Measurements from ENCODE around the gene PKN1.
A peak's percentile ranks its signal among the peaks of the same experiment; 100 is the strongest.

Gene PKN1

DNA sequence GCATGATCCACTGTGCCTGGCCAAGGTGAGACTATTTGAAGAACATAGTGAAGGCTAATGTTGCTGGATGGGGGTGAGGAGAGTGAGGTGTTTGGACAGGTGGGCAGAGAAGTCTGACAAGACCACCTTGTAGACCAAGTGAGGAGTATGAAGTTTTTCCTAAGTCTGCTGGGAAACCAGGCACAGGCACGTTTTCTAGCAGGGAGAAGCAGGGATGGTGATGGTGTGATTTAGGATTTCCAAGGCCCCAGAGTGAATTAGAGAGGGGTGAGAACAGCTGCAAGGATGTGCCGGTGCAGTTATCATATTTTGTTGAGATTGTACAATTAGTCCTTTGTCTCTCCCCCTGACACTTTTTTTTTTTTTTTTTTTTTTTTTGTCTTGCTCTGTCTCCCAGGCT, 5.6 kb upstream of the PKN1 start:
- DNase-seq (ENCODE audit: insufficient read length, low spot score), result no peak
- FAIRE-seq, result no peak
- TF ChIP-seq POLR2A (IDR thresholded peaks at IDR 0.05; ENCODE audit: low read depth, low read length) (no peak), POLR2AphosphoS5 (IDR thresholded peaks at IDR 0.05; ENCODE audit: low read depth, low read length) (no peak), SPI1 (IDR thresholded peaks at IDR 0.05; ENCODE audit: low read depth, low read length) (no peak), TAF1 (IDR thresholded peaks at IDR 0.05; ENCODE audit: low read depth, low read length) (no peak), POU2F2 (IDR thresholded peaks at IDR 0.05; ENCODE audit: low read depth, low read length) (no peak), PAX5 (IDR thresholded peaks at IDR 0.05; ENCODE audit: insufficient read depth, low read length, severe bottlenecking) (no peak)

DNA sequence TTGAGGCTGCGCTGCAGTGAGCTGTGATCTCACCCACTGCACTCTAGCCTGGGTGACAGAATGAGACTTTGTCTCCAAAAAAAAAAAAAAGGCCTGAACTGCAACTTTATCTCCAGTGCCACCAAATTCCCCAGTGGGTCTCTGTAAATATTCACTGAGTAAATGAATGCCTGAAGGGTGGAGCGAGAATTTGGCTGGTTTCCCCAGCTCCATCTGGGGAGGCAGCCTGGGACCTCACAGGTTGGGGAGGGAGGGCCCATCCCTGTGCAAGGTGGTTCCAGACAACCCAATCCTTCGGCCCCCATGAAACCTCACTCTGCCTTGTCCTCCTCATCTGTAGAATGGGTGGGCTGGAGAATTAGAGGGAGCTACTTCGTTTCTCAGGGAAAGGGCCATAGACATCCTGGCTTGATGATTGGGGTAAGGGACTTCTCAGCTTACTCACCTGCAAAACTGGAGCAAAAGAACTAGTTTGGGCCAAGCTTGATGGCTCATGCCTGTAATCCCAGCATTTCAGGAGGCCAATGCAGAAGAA, 4.2 kb upstream of the PKN1 start:
- FAIRE-seq (no peak), DNase-seq (ENCODE audit: insufficient read length, low spot score) (no peak)
- TF ChIP-seq POLR2A (IDR thresholded peaks at IDR 0.05; ENCODE audit: low read depth, low read length) (no peak), PAX5 (IDR thresholded peaks at IDR 0.05; ENCODE audit: insufficient read depth, low read length, severe bottlenecking) (no peak), POU2F2 (IDR thresholded peaks at IDR 0.05; ENCODE audit: low read depth, low read length) (no peak), TAF1 (IDR thresholded peaks at IDR 0.05; ENCODE audit: low read depth, low read length) (no peak), POLR2AphosphoS5 (IDR thresholded peaks at IDR 0.05; ENCODE audit: low read depth, low read length) (no peak), SPI1 (IDR thresholded peaks at IDR 0.05; ENCODE audit: low read depth, low read length) (no peak)

DNA sequence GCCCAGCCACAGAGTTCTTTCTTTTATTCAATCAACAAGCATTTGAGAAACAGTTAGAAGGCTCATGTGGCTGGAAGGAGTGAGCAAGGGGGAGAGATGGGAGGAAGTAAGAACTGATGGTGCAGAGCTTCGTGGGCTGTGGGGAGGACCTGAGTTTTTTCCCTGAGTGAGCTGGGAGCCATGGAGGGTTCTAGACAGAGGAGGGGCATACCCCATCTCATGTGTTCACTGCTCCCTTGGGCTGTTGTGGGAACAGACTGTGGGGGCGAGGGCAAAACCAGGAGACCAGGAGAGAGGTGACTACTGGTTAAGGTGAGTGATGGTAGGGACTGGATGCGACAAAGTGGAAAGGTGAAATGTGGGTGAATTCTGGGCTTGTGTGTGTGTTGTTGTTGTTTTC, 2.4 kb upstream of the PKN1 start:
- TF ChIP-seq POU2F2 (IDR thresholded peaks at IDR 0.05; ENCODE audit: low read depth, low read length) (no peak), POLR2A (IDR thresholded peaks at IDR 0.05; ENCODE audit: low read depth, low read length) (no peak), SPI1 (IDR thresholded peaks at IDR 0.05; ENCODE audit: low read depth, low read length) (no peak), POLR2AphosphoS5 (IDR thresholded peaks at IDR 0.05; ENCODE audit: low read depth, low read length) (no peak), TAF1 (IDR thresholded peaks at IDR 0.05; ENCODE audit: low read depth, low read length) (no peak)
- DNase-seq (ENCODE audit: insufficient read length, low spot score) (peak; percentile 1), FAIRE-seq (no peak)

DNA sequence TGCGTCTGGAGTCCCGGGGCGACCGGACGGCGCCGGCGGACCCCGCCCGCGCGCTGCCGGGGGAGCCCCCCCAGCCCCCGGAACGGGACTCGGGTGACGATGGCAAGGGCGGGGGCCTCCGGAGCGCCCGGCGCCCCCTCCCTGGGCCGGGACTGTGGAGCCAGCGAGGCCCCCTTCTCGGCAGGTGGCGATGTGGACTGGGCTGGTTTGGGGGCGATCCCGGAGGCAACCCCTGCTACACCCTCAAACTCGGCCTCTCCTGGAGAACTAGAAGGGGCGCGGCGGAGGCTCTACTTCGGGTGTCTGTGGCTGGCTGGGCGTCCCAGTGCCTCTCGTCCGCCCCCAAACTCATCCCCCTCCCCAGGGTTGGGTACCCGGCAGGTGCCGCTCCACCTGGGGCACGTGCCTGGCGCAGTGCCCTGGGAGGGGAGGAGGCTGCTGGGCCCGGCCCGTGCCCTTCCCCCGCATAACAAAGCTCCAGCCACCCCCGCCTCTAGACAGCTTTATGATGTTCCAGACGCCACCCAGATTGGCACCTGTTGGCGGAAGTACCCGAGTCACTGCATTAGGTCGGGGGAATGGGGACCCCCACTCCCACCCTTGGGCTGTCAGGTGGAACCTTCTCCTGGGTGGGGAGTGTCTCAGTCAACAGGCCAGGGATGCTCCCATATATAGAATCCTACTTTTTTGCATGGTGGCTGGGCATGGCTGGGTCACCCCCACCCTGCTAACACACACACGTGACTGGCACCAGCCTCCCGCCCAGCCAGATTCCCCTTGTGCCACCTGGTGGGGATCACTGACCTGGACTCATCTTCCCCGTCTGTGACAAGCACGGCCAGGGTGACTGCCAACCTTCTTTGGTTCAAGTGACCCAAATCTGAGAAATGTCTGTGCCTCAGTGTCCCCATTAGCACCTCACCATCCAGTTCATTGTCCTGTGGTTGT, 722 bp downstream of the PKN1 start:
- FAIRE-seq (no peak), DNase-seq (ENCODE audit: insufficient read length, low spot score) (no peak)
- TF ChIP-seq POLR2AphosphoS5 (IDR thresholded peaks at IDR 0.05; ENCODE audit: low read depth, low read length) (no peak), SPI1 (IDR thresholded peaks at IDR 0.05; ENCODE audit: low read depth, low read length) (no peak), TAF1 (IDR thresholded peaks at IDR 0.05; ENCODE audit: low read depth, low read length) (no peak), POLR2A (IDR thresholded peaks at IDR 0.05; ENCODE audit: low read depth, low read length) (no peak), PAX5 (IDR thresholded peaks at IDR 0.05; ENCODE audit: insufficient read depth, low read length, severe bottlenecking) (no peak), POU2F2 (IDR thresholded peaks at IDR 0.05; ENCODE audit: low read depth, low read length) (no peak)

DNA sequence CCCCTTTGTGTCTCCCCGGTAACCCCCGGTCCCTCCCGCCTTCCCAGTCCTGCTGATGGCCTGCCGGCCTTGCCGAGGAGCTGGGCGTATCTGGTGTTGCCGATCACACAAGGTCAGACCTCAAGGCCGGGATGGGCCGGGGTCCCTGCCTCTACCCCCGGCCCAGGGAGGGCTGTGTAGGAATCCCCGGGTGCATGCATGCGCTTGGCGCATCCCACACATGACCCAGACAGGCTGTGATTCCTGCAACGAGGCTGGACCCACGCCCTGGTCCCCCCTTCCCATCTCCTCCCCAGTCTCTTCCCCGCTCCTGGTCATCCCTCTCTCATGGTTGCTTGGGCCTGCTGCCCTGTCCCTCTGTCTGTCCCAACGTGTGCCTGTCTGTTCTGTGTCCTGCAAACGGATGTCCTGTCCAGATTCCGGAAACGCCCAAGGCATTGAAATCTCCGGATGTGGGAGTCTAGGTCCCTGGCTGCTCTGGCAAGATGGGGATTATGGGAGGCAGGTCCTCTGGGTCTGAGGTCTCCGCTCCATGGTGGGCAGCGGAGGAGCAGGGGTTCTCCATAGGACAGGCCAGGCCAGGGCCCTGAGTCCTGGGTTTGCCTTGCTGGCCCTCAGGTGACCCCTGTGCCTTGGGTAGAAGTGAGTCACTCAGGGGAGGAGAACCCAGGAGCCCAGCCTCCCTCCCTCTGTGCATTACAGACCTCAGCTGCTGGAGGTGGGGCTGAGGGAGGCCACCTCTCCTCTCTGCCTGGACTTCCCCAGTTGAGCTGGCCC, 1.6 kb downstream of the PKN1 start:
- DNase-seq (ENCODE audit: insufficient read length, low spot score) (no peak), FAIRE-seq (no peak)

DNA sequence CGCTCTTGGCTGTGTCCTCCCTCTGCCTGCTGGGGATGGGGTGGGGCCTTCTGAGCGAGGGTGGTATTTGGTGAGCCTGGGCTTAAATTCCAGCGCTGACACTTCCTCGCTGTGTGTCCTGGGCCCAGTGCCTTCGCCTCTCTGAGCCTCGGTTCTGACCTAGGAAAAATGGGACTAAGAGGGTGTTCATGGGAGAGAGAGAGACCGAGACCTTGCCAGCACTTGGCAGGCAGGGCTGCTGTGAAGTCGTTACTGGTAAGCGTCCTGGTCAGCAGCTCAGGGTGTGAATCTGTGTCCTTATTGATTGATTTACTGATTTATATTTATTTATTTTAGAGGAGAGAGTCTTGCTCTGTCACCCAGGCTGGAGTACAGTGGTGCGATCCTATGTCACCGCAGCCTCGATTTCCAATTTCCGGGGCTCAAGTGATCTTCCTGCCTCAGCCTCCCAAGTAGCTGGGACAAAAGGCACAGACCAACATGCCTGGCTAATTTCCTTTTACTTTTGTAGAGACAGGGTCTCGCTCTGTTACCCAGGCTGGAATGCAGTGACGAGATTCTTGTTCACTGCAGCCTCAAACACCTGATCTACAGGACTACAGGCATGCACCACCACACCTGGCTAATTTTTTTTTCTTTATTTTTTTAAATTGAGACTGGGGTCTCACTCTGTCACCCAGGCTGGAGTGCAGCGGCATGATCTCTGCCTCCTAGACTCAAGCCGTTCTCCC, 2.4 kb downstream of the PKN1 start:
- DNase-seq (ENCODE audit: insufficient read length, low spot score), result no peak
- no peak for FAIRE-seq
- TF ChIP-seq PAX5 (IDR thresholded peaks at IDR 0.05; ENCODE audit: insufficient read depth, low read length, severe bottlenecking) (no peak), TAF1 (IDR thresholded peaks at IDR 0.05; ENCODE audit: low read depth, low read length) (no peak), SPI1 (IDR thresholded peaks at IDR 0.05; ENCODE audit: low read depth, low read length) (no peak), POLR2AphosphoS5 (IDR thresholded peaks at IDR 0.05; ENCODE audit: low read depth, low read length) (no peak), POLR2A (IDR thresholded peaks at IDR 0.05; ENCODE audit: low read depth, low read length) (no peak)

More for the DNA sequence above, 1.6 kb downstream of the PKN1 start:
- TF ChIP-seq SPI1 (IDR thresholded peaks at IDR 0.05; ENCODE audit: low read depth, low read length) (no peak), POLR2AphosphoS5 (IDR thresholded peaks at IDR 0.05; ENCODE audit: low read depth, low read length) (no peak), PAX5 (IDR thresholded peaks at IDR 0.05; ENCODE audit: insufficient read depth, low read length, severe bottlenecking) (no peak), POLR2A (IDR thresholded peaks at IDR 0.05; ENCODE audit: low read depth, low read length) (no peak), TAF1 (IDR thresholded peaks at IDR 0.05; ENCODE audit: low read depth, low read length) (no peak), POU2F2 (IDR thresholded peaks at IDR 0.05; ENCODE audit: low read depth, low read length) (no peak)

DNA sequence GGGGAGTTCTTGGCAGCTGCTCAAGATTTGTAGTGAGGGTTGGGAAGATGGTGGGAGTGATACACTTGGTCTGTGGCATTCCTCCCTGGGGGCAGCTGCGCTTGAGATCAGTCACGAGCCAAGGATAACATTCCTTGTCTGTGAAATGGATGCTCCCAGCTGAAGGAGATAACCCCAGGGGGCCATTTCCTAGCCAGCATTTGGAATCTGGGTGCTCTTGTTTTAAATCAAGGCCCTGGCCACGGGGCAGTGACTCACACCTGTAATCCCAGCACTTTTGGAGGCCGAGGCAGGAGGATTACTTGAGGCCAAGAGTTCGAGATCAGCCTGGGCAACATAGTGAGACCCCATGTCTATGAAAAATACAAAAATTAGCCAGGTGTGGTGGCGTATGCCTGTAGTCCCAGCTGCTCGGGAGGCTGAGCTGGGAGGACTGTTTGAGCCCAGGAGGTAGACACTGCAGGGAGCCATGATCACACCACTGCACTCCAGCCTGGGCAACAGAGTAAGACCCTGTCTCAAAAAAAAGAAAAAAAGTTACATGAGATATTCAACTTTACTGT, 4.6 kb downstream of the PKN1 start:
- DNase-seq (ENCODE audit: insufficient read length, low spot score), result no peak
- TF ChIP-seq PAX5 (IDR thresholded peaks at IDR 0.05; ENCODE audit: insufficient read depth, low read length, severe bottlenecking) (no peak), TAF1 (IDR thresholded peaks at IDR 0.05; ENCODE audit: low read depth, low read length) (no peak), POLR2AphosphoS5 (IDR thresholded peaks at IDR 0.05; ENCODE audit: low read depth, low read length) (no peak), POLR2A (IDR thresholded peaks at IDR 0.05; ENCODE audit: low read depth, low read length) (no peak), SPI1 (IDR thresholded peaks at IDR 0.05; ENCODE audit: low read depth, low read length) (no peak), POU2F2 (IDR thresholded peaks at IDR 0.05; ENCODE audit: low read depth, low read length) (no peak)
- FAIRE-seq, result no peak

DNA sequence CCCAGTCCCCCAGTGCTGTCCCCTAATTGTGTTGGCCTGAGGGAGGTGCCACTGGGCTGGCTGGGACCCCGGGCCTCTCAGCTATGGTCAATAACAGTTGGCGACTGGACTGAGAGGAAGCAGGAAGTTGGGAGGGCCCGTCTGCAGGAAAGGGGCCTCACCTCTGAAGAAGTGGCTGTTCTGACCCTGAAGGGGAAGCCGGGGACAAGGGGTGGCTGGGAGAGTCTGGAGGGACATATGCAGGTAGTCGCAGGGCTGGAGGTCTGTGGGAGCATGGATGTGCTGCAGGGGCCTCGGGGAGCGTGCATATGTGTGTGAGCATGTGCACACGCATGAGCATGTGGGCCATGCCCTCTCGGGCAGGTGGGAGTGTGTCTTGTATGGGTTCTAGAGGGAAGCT, 5.9 kb downstream of the PKN1 start:
- FAIRE-seq (no peak), DNase-seq (ENCODE audit: insufficient read length, low spot score) (no peak)
- TF ChIP-seq TAF1 (IDR thresholded peaks at IDR 0.05; ENCODE audit: low read depth, low read length), result no peak
- no peak for TF ChIP-seq POU2F2 (IDR thresholded peaks at IDR 0.05; ENCODE audit: low read depth, low read length)
- TF ChIP-seq POLR2AphosphoS5 (IDR thresholded peaks at IDR 0.05; ENCODE audit: low read depth, low read length), result no peak
- no peak for TF ChIP-seq PAX5 (IDR thresholded peaks at IDR 0.05; ENCODE audit: insufficient read depth, low read length, severe bottlenecking)
- TF ChIP-seq POLR2A (IDR thresholded peaks at IDR 0.05; ENCODE audit: low read depth, low read length), result no peak
- no peak for TF ChIP-seq SPI1 (IDR thresholded peaks at IDR 0.05; ENCODE audit: low read depth, low read length)
